ENCODE results near the gene OSCAR.
A peak's percentile ranks its signal among the peaks of the same experiment; 100 is the strongest.
"Not testable (repeated sequence)": the region's sequence is repeated elsewhere in the genome, so short reads cannot be mapped to it uniquely, and the experiment has no call there.

Gene OSCAR

DNA sequence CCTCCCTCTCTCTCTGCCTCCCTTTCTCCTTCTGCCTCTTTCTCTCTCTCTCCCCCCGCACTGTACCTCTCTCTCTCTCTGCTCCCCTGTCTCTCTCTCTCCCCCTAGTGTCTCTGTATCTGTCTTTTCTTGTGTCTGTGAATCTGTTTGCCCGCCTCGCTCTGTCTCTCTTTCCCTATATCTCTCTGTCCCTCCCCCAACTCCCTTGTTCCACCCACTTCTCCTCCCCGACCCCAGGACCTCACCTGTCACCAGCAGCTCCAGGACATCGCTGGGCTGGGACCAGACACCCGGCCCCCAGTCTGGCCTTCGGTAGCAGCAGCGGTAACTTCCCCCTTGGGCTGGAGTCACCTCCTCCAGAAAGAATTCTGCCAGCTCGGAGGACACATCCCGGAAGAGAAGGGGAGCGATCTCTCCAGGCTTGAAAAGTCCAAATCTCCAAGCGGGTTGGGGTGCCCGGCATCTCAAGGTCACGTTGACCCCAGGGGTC is 3.9 kb downstream of the OSCAR start:
- H3K27ac ChIP-seq (ENCODE audit: poor library complexity, severe bottlenecking) = no peak overlapping the region
- TF ChIP-seq, protein P1, sequence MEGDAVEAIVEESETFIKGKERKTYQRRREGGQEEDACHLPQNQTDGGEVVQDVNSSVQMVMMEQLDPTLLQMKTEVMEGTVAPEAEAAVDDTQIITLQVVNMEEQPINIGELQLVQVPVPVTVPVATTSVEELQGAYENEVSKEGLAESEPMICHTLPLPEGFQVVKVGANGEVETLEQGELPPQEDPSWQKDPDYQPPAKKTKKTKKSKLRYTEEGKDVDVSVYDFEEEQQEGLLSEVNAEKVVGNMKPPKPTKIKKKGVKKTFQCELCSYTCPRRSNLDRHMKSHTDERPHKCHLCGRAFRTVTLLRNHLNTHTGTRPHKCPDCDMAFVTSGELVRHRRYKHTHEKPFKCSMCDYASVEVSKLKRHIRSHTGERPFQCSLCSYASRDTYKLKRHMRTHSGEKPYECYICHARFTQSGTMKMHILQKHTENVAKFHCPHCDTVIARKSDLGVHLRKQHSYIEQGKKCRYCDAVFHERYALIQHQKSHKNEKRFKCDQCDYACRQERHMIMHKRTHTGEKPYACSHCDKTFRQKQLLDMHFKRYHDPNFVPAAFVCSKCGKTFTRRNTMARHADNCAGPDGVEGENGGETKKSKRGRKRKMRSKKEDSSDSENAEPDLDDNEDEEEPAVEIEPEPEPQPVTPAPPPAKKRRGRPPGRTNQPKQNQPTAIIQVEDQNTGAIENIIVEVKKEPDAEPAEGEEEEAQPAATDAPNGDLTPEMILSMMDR (IDR thresholded peaks at IDR 0.05; ENCODE audit: poor library complexity, severe bottlenecking) = no peak
- H3K4me3 ChIP-seq (ENCODE audit: severe bottlenecking) = no peak overlapping the region
- DNase-seq (ENCODE audit: low spot score) = no peak
- no peaks in the 10 kb centered on the region for H3K4me1 ChIP-seq (ENCODE audit: insufficient read depth, poor library complexity, severe bottlenecking)
- no peaks in the 10 kb centered on the region for H3K36me3 ChIP-seq (ENCODE audit: low read depth)
- peaks cover 2% of the 10 kb centered on the region for H3K9me3 ChIP-seq (ENCODE audit: severe bottlenecking)
- no peaks in the 10 kb centered on the region for H3K27me3 ChIP-seq (ENCODE audit: insufficient read depth, poor library complexity, severe bottlenecking)
- peak; percentile 53; the same call in 1 of the 3 replicates for ATAC-seq (ENCODE audit: low read depth)

DNA sequence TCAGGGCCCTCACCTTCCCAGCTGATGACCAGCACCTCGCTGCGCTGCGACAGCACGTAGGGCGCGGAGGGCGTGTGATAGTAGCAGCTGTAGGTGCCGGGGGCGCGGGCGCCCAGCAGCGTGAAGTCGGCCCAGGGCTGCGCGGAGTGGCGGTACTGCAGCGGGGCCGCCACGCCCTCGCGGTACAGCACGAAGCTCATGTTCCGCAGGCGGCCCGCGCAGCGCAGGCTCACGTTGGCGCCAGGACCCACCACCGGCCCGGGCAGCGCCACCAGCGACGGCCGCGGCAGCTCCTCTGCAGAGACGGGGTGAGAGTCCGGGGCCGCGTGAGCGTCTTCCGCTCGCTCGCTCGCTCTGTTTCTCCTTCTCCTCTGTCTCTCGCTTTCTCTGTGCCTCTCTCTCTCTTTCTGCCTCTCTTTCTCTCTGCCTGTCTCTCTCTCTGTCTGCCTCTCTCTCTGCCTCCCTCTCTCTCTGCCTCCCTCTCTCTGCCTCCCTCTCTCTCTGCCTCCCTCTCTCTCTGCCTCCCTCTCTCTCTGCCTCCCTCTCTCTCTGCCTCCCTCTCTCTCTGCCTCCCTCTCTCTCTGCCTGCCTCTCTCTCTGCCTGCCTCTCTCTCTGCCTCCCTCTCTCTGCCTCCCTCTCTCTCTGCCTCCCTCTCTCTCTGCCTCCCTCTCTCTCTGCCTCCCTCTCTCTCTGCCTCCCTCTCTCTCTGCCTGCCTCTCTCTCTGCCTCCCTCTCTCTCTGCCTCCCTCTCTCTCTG is 4.6 kb downstream of the OSCAR start:
- H3K4me3 ChIP-seq (ENCODE audit: severe bottlenecking) = peak overlapping the region; percentile 5
- peak; percentile 86 for ATAC-seq (ENCODE audit: low read depth)
- not testable (repeated sequence) for H3K27me3 ChIP-seq (ENCODE audit: insufficient read depth, poor library complexity, severe bottlenecking); H3K4me1 ChIP-seq (ENCODE audit: insufficient read depth, poor library complexity, severe bottlenecking); H3K27ac ChIP-seq (ENCODE audit: poor library complexity, severe bottlenecking); H3K36me3 ChIP-seq (ENCODE audit: low read depth); DNase-seq (ENCODE audit: low spot score); H3K9me3 ChIP-seq (ENCODE audit: severe bottlenecking)

DNA sequence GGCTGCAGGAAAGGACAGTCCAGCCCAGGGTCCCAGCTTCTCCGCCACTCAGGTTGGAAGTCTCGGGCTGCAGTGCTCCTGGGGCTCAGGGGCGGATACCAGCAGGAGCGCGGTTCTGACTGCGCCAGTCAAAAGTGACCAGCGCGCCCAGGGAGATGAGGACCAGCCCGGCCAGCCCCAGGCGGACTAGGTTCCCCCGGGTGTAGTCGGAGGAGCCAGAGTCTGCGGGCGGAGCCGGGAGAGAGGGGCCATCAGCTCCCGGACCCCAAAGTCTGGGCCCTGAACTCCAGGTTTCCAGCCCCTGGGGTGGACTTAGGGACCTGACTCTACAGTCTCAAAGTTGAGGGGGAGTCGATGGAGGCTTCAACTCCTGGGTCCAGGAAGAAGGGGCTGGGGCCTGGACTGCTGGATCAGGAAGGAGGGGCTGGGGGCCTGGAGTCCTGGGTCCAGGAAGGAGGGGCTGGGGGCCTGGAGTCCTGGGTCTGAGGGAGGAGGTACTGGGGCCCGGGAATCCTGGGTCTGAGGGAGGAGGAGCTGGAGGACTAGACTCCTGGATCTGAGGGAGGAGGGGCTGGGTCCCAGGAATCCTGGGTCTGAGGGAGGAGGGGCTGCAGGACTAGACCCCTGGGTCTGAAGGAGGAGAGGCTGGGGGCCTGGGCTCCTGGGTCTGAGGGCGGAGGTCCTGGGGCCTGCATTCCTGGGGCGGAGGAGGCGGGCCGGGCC is 5.3 kb downstream of the OSCAR start:
- Histone ChIP-seq H3K27me3 (ENCODE audit: insufficient read depth, poor library complexity, severe bottlenecking) (no peaks in the 10 kb centered on the region), H3K4me1 (ENCODE audit: insufficient read depth, poor library complexity, severe bottlenecking) (no peaks in the 10 kb centered on the region), H3K4me3 (ENCODE audit: severe bottlenecking) (peak overlapping the region; percentile 5), H3K9me3 (ENCODE audit: severe bottlenecking) (peaks cover 2% of the 10 kb centered on the region), H3K27ac (ENCODE audit: poor library complexity, severe bottlenecking) (no peak overlapping the region), H3K36me3 (ENCODE audit: low read depth) (no peaks in the 10 kb centered on the region)
- TF ChIP-seq, protein P1 (IDR thresholded peaks at IDR 0.05; ENCODE audit: poor library complexity, severe bottlenecking) = no peak
- DNase-seq (ENCODE audit: low spot score) = no peak
- ATAC-seq (ENCODE audit: low read depth) = no peak

DNA sequence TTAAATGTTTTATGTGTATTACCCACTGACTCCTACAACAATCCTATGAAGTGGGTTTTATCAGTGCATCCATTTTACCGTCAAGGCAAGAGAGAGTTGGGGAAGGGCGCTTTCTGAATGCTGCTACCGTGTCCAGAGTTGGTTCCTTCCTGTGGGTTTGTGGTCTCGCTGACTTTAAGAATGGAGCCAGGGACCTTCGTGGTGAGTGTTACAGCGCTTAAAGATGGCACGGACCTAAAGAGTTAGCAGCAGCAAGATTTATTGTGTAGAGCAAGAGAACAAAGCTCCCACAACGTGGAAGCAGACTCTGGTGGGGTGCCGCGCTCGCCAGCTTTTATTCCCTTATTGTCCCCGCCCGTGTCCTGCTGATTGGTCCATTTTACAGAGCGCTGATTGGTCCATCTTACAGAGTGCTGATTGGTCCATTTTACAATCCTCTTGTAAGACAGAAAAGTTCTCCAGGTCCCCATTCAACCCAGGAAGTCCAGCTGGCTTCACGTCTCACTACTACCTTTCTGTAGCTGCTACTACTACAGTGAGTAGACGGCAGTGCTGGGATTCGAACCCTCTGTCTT is 6.1 kb downstream of the OSCAR start:
- TF ChIP-seq, protein P1 (IDR thresholded peaks at IDR 0.05; ENCODE audit: poor library complexity, severe bottlenecking) = no peak
- no peaks in the 10 kb centered on the region for H3K27me3 ChIP-seq (ENCODE audit: insufficient read depth, poor library complexity, severe bottlenecking)
- H3K4me1 ChIP-seq (ENCODE audit: insufficient read depth, poor library complexity, severe bottlenecking) = no peaks in the 10 kb centered on the region
- no peak overlapping the region for H3K4me3 ChIP-seq (ENCODE audit: severe bottlenecking)
- peaks cover 2% of the 10 kb centered on the region for H3K9me3 ChIP-seq (ENCODE audit: severe bottlenecking)
- no peak overlapping the region for H3K27ac ChIP-seq (ENCODE audit: poor library complexity, severe bottlenecking)
- no peak for ATAC-seq (ENCODE audit: low read depth)
- H3K36me3 ChIP-seq (ENCODE audit: low read depth) = no peaks in the 10 kb centered on the region
- no peak for DNase-seq (ENCODE audit: low spot score)

DNA sequence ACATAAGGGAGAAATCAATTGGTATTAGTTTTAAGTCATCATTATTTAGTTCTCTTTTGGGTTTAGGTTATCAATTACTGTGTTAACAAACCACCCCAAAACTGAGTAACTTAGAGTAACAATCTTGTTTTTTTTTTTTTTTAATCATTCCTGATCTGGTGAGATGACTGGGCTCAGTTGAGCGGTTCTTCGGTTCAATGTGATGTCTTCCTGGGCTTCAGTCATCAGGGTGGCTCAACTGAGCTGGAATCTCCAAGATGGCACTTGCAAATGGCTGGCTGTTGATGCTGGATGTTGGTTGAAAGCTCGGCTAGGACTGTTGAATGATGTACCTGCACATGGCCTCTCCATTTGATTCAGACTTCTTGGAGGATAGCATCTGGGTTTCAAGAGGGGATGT is 16.2 kb downstream of the OSCAR start:
- no peak overlapping the region for H3K27ac ChIP-seq (ENCODE audit: poor library complexity, severe bottlenecking)
- ATAC-seq (ENCODE audit: low read depth) = no peak
- no peaks in the 10 kb centered on the region for H3K27me3 ChIP-seq (ENCODE audit: insufficient read depth, poor library complexity, severe bottlenecking)
- no peaks in the 10 kb centered on the region for H3K36me3 ChIP-seq (ENCODE audit: low read depth)
- TF ChIP-seq, protein P1 (IDR thresholded peaks at IDR 0.05; ENCODE audit: poor library complexity, severe bottlenecking) = no peak
- no peaks in the 10 kb centered on the region for H3K4me1 ChIP-seq (ENCODE audit: insufficient read depth, poor library complexity, severe bottlenecking)
- no peaks in the 10 kb centered on the region for H3K9me3 ChIP-seq (ENCODE audit: severe bottlenecking)
- H3K4me3 ChIP-seq (ENCODE audit: severe bottlenecking) = no peak overlapping the region
- DNase-seq (ENCODE audit: low spot score) = no peak

All from RWPE2 (cell line).